BJ (cell line): ENCODE data around the gene UQCC2. TPM values are rescaled to one million over a fixed set of nuclear protein-coding genes. Genes with fewer than 3 reads are reported as not detected.

Experiments
- CTCF ChIA-PET: fragments of 350-600 bp; formaldehyde crosslinking; extraction: SDS; loops from one replicate; lab custom pipeline; 2021; ENCODE audit warnings: antibody characterized with exemption, inconsistent platforms; lab: Yijun Ruan, JAX
- POLR2A ChIA-PET: fragments of 300-600 bp; sonication (Branson Sonifier 250); formaldehyde crosslinking; extraction: SDS; loops from one replicate; lab custom pipeline; 2021; ENCODE audit warnings: antibody characterized with exemption; lab: Charles Lee
- DNase-seq: peaks from one replicate; pipeline ENCODE4 v3.0.0-alpha.2; 2011; ENCODE audit warnings: low read depth
- H3K27me3 ChIP-seq: 2 replicates; pipeline ENCODE4 v1.6.0; 2011; ENCODE audit warnings: low read length; ENCODE audit not compliant: control insufficient read depth, insufficient read depth
- H3K36me3 ChIP-seq: 2 replicates; pipeline ENCODE4 v1.5.1; 2011; ENCODE audit warnings: low read length; ENCODE audit not compliant: control insufficient read depth, insufficient read depth
- H3K4me3 ChIP-seq: 2 replicates; pipeline ENCODE4 v1.5.1; 2011; ENCODE audit warnings: low read depth, mild to moderate bottlenecking, control low read depth, low read length
- CTCF ChIP-seq: IDR thresholded peaks from 2 replicates; pipeline ENCODE4 v1.5.1; 2011; ENCODE audit warnings: low read depth, mild to moderate bottlenecking, control low read depth, inconsistent platforms, low read length, moderate library complexity; ENCODE audit not compliant: insufficient read depth
- polyA plus RNA-seq: library from polyadenylated mRNA; depleted of rRNA; stranded (reverse); fragments of >200 nt; gene quantifications from 2 replicates; pipeline ENCODE4 v1.2.3, GENCODE V29; 2011

Gene UQCC2
- polyA plus RNA-seq, 1 experiment = 51.7 TPM

- no peak for TF ChIP-seq CTCF
- ChIA-PET POLR2A (no interaction called here), CTCF (interaction anchor here (0.9 to 3.4 kb wide), 7 partner anchors 12 to 93 kb away, joined by 3 to 20 read pairs (median 6); partner anchors contain the start of genes BAK1 and UQCC2)
- no peak overlapping the region for H3K4me3 ChIP-seq
- DNase-seq = no peak
- peaks cover 20% of the 10 kb centered on the region for H3K36me3 ChIP-seq
- H3K27me3 ChIP-seq = no peaks in the 10 kb centered on the region
Observed at GRCh38 chr6:33673851-33674250, 37.6 kb downstream of the UQCC2 start.

GRCh38 chr6:33672808-33673207 is 38.7 kb downstream of the UQCC2 start:
- CTCF ChIA-PET = interaction anchor here (0.7 to 3.4 kb wide), 15 partner anchors 8 to 92 kb away, joined by 3 to 20 read pairs (median 4); partner anchors contain the start of genes BAK1 and UQCC2
- H3K4me3 ChIP-seq = no peak overlapping the region
- peak; percentile 84 for DNase-seq
- POLR2A ChIA-PET = no interaction called here
- H3K36me3 ChIP-seq = peaks cover 21% of the 10 kb centered on the region
- no peaks in the 10 kb centered on the region for H3K27me3 ChIP-seq
- TF ChIP-seq CTCF = peak; percentile 76

GRCh38 chr6:33671744-33672072 is 39.8 kb downstream of the UQCC2 start:
- peaks cover 23% of the 10 kb centered on the region for H3K36me3 ChIP-seq
- CTCF ChIA-PET = interaction anchor here (0.7 to 3.4 kb wide), 8 partner anchors 13 to 87 kb away, joined by 3 to 20 read pairs (median 6); no protein-coding TSS in a partner anchor
- H3K27me3 ChIP-seq = no peaks in the 10 kb centered on the region
- TF ChIP-seq CTCF = no peak
- H3K4me3 ChIP-seq = no peak overlapping the region
- POLR2A ChIA-PET = no interaction called here
- no peak for DNase-seq

GRCh38 chr6:33670971-33671743 is 40.3 kb downstream of the UQCC2 start:
- POLR2A ChIA-PET = no interaction called here
- CTCF ChIA-PET = interaction anchor here (0.7 to 3.4 kb wide), 5 partner anchors 20 to 81 kb away, joined by 3 to 20 read pairs (median 4); no protein-coding TSS in a partner anchor
- no peak for DNase-seq
- no peak overlapping the region for H3K4me3 ChIP-seq
- H3K27me3 ChIP-seq = no peaks in the 10 kb centered on the region
- H3K36me3 ChIP-seq = peaks cover 23% of the 10 kb centered on the region
- no peak for TF ChIP-seq CTCF

- Histone ChIP-seq H3K27me3 (no peaks in the 10 kb centered on the region), H3K4me3 (no peak overlapping the region), H3K36me3 (peaks cover 22% of the 10 kb centered on the region)
- ChIA-PET POLR2A (no interaction called here), CTCF (interaction anchor here (1.3 to 1.6 kb wide), 2 partner anchors 27 to 33 kb away, joined by 4 read pairs; no protein-coding TSS in a partner anchor)
- no peak for DNase-seq
- no peak for TF ChIP-seq CTCF
Observed at GRCh38 chr6:33670086-33670660, 41.3 kb downstream of the UQCC2 start.
